Brain microvascular endothelial cell (primary cell): ENCODE measurements around the gene IKZF1.

Experiments
- DNase-seq: peaks from one replicate; pipeline ENCODE4 v3.0.0-alpha.2; 2020
- H3K27ac ChIP-seq: fragments of 250-450 bp; sonication (Bioruptor Pico); 2 replicates; pipeline ENCODE4 v1.5.1; 2020; ENCODE audit warnings: mild to moderate bottlenecking, moderate library complexity
- H3K27me3 ChIP-seq: fragments of 250-450 bp; sonication (Bioruptor Pico); replicated peaks from 2 replicates; pipeline ENCODE4 v1.5.1; 2020; ENCODE audit warnings: mild to moderate bottlenecking
- H3K36me3 ChIP-seq: fragments of 250-450 bp; sonication (Bioruptor Pico); replicated peaks from 2 replicates; pipeline ENCODE4 v1.5.1; 2020; ENCODE audit warnings: mild to moderate bottlenecking
- H3K4me3 ChIP-seq: 2 replicates; pipeline ENCODE4 v1.5.1; 2011; ENCODE audit warnings: low read depth, mild to moderate bottlenecking, control low read depth, low read length, moderate library complexity
- CTCF ChIP-seq: IDR thresholded peaks from 2 replicates; pipeline ENCODE4 v1.5.1; 2011; ENCODE audit warnings: low read depth, mild to moderate bottlenecking, moderate library complexity, low read length, control low read depth, inconsistent platforms; ENCODE audit errors: missing control alignments
- in situ Hi-C: cut with HindIII; loops from 2 replicates; pipeline ENCODE4 v1.10.0; 2017; ENCODE audit warnings: low sequenced_read_pairs, low pct_ligation_motif_present

The IKZF1 gene

GRCh38 chr7:50411332-50411731, 106.8 kb downstream of the IKZF1 start:
- no peak overlapping the region for H3K27ac ChIP-seq

GRCh38 chr7:50412973-50413372, 108.5 kb downstream of the IKZF1 start:
- Histone ChIP-seq H3K4me3 (no peak overlapping the region), H3K27ac (no peak overlapping the region), H3K27me3 (no peaks in the 10 kb centered on the region), H3K36me3 (no peaks in the 10 kb centered on the region)
- DNase-seq = no peak
- no peak for TF ChIP-seq CTCF
- in situ Hi-C loops = no loop called here

More at GRCh38 chr7:50411332-50411731, 106.8 kb downstream of the IKZF1 start:
- in situ Hi-C loops = no loop called here
- H3K4me3 ChIP-seq = no peak overlapping the region
- no peaks in the 10 kb centered on the region for H3K27me3 ChIP-seq
- no peak for DNase-seq
- no peak for TF ChIP-seq CTCF
- no peaks in the 10 kb centered on the region for H3K36me3 ChIP-seq

GRCh38 chr7:50413561-50413960, 109.0 kb downstream of the IKZF1 start:
- H3K27ac ChIP-seq = no peak overlapping the region
- H3K27me3 ChIP-seq = no peaks in the 10 kb centered on the region
- in situ Hi-C loops = no loop called here
- H3K36me3 ChIP-seq = no peaks in the 10 kb centered on the region
- no peak for TF ChIP-seq CTCF
- no peak for DNase-seq
- no peak overlapping the region for H3K4me3 ChIP-seq

GRCh38 chr7:50415844-50416364, 111.4 kb downstream of the IKZF1 start:
- Histone ChIP-seq H3K4me3 (no peak overlapping the region), H3K27ac (no peak overlapping the region)
- in situ Hi-C loops = no loop called here

GRCh38 chr7:50416527-50417182, 112.1 kb downstream of the IKZF1 start:
- DNase-seq = no peak

More at GRCh38 chr7:50415844-50416364, 111.4 kb downstream of the IKZF1 start:
- no peaks in the 10 kb centered on the region for H3K36me3 ChIP-seq
- H3K27me3 ChIP-seq = no peaks in the 10 kb centered on the region
- TF ChIP-seq CTCF = no peak
- no peak for DNase-seq

More at GRCh38 chr7:50416527-50417182, 112.1 kb downstream of the IKZF1 start:
- no peak for TF ChIP-seq CTCF
- Histone ChIP-seq H3K36me3 (no peaks in the 10 kb centered on the region), H3K27me3 (no peaks in the 10 kb centered on the region), H3K27ac (no peak overlapping the region), H3K4me3 (no peak overlapping the region)
- in situ Hi-C loops = no loop called here
